Measurements from ENCODE around the gene MAEA. TPM values are rescaled to one million over a fixed set of nuclear protein-coding genes. Genes with fewer than 3 reads are reported as not detected.

Gene MAEA
- polyA plus RNA-seq, 1 donor from 2014 or later = 67.1 TPM

GRCh38 chr4:1385373-1386340, 96.0 kb downstream of the MAEA start:
- H3K4me3 Mint-ChIP-seq = no peak overlapping the region
- no peaks in the 10 kb centered on the region for H3K4me1 Mint-ChIP-seq
- H3K9me3 Mint-ChIP-seq = peaks cover 6 to 16% (median 13%) of the 10 kb centered on the region in 3 donors
- H3K36me3 Mint-ChIP-seq = peaks cover 7% of the 10 kb centered on the region
- no peak overlapping the region for H3K27ac Mint-ChIP-seq
- no peaks in the 10 kb centered on the region for H3K27me3 Mint-ChIP-seq

Other genes with a start within 250 kb of the MAEA start
- 0.68 TPM for gene RNF212, start 176.3 kb upstream of the MAEA start, polyA plus RNA-seq
- 8.6 TPM for gene SPON2, start 117.3 kb upstream of the MAEA start, polyA plus RNA-seq
- 36.5 TPM for gene CTBP1, start 40.8 kb upstream of the MAEA start, polyA plus RNA-seq
- gene UVSSA, start 57.3 kb downstream of the MAEA start, polyA plus RNA-seq = 9.5 TPM
- not detected for gene NKX1-1, start 116.6 kb downstream of the MAEA start, polyA plus RNA-seq

Measured in IgD-negative memory B cell (primary cell).